C4-2B (cell line): ENCODE data around the gene ZFYVE26.
"Not testable (repeated sequence)": the region's sequence is repeated elsewhere in the genome, so short reads cannot be mapped to it uniquely, and the experiment has no call there.

ENCODE experiments used
- H3K27ac ChIP-seq: fragments of 450-650 bp; 2 replicates; pipeline ENCODE4 v1.5.1; 2017
- ZFX ChIP-seq: fragments of 450-650 bp; IDR thresholded peaks from 2 replicates; pipeline ENCODE4 v1.6.1; 2017
- TF ChIP-seq, protein P1 (sequence below): fragments of 450-650 bp; conservative IDR thresholded peaks from 2 replicates; pipeline ENCODE4 v1.5.1; 2017; ENCODE audit warnings: mild to moderate bottlenecking

The ZFYVE26 gene

DNA sequence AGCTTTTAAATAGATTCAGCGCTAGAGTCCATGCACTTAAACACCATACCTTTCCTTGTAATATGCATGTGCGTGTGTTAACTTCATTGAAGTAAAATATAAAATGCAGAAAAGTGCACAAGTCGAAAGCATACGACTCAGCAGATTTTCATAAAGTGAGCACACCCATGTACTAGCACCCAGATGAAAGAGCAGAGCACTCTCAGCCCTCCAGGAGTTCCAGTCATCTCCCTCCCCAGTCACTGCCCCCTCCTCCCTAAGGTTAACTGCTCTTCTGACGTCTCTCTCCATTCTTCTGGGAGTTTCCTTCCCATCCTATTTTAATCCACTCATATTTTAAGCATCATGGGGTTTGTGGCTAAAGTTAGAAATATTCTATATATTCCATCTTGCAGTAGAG is 94.5 kb downstream of the ZFYVE26 start:
- H3K27ac ChIP-seq, result no peak overlapping the region
- TF ChIP-seq, protein P1, sequence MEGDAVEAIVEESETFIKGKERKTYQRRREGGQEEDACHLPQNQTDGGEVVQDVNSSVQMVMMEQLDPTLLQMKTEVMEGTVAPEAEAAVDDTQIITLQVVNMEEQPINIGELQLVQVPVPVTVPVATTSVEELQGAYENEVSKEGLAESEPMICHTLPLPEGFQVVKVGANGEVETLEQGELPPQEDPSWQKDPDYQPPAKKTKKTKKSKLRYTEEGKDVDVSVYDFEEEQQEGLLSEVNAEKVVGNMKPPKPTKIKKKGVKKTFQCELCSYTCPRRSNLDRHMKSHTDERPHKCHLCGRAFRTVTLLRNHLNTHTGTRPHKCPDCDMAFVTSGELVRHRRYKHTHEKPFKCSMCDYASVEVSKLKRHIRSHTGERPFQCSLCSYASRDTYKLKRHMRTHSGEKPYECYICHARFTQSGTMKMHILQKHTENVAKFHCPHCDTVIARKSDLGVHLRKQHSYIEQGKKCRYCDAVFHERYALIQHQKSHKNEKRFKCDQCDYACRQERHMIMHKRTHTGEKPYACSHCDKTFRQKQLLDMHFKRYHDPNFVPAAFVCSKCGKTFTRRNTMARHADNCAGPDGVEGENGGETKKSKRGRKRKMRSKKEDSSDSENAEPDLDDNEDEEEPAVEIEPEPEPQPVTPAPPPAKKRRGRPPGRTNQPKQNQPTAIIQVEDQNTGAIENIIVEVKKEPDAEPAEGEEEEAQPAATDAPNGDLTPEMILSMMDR, result no peak
- no peak for TF ChIP-seq ZFX

DNA sequence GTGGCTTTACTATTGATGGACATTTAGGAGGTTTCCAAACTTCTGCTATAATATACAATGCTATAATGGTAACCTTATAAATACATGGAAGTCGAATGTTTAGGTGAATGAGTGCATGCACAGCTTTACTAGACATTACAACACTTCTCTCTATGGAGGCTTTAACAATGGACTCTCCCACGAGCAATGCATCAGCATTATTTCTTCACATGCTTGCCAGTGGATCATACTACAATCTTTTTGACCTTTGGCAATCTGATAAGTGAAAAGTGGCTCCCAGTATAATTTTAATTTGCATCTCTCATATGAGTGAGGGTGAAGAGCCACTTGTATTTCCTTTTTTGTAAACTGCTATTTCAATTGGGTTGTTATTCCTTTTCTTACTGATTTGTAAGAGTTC is 96.5 kb downstream of the ZFYVE26 start:
- TF ChIP-seq, protein P1, result no peak
- TF ChIP-seq ZFX, result no peak
- H3K27ac ChIP-seq, result no peak overlapping the region

GRCh38 chr14:67719385-67719784 is 97.0 kb downstream of the ZFYVE26 start:
- H3K27ac ChIP-seq, result not testable (repeated sequence)

GRCh38 chr14:67718265-67718664 is 98.1 kb downstream of the ZFYVE26 start:
- no peak overlapping the region for H3K27ac ChIP-seq
- TF ChIP-seq, protein P1, result no peak
- TF ChIP-seq ZFX, result no peak

DNA sequence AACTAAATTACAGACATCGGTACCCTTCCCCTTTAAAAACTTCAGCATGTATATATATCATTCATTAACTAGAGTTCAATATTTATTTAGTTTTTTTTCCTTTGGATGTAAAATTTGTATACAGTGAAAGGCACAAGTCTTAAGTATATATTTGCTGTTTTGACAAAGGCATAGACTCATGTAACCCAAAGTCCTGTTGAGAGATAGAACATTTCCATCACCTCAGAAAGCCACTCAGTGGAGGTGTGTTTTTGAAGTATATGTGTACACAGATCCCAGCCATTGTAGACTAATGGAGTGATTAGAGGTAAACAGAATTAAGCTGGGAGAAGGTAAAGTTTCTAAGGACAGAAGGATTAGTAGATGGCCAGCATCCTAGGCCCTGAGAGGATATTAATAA is 99.3 kb downstream of the ZFYVE26 start:
- TF ChIP-seq ZFX, result no peak
- TF ChIP-seq, protein P1, result no peak
- H3K27ac ChIP-seq, result no peak overlapping the region

GRCh38 chr14:67710209-67710608 is 106.2 kb downstream of the ZFYVE26 start:
- TF ChIP-seq ZFX, result no peak
- TF ChIP-seq, protein P1, result no peak
- H3K27ac ChIP-seq, result no peak overlapping the region

- H3K27ac ChIP-seq, result not testable (repeated sequence)
Observed at GRCh38 chr14:67709796-67710195, 106.6 kb downstream of the ZFYVE26 start.

GRCh38 chr14:67709346-67709745 is 107.0 kb downstream of the ZFYVE26 start:
- not testable (repeated sequence) for H3K27ac ChIP-seq

DNA sequence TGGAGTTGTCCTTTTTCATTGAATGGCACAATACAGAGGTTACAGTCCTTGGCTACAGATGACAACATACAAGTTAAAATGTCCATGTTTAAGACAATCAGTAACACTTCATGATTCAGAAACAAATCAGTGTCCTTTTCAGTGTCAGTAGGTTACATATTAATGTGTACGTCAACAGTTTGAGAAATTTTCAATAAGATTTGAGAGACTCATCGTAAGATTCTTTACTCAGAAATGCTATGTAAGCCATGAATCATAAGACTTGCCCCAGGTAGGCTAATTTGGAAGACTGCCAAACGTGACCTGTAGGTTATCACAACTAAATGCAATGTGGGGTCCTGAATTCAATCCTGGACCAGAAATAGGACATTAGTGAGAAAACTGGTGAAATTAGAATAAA is 111.2 kb downstream of the ZFYVE26 start:
- no peak overlapping the region for H3K27ac ChIP-seq
- TF ChIP-seq, protein P1, result no peak
- TF ChIP-seq ZFX, result no peak
